Measurements from ENCODE around the gene PDZRN3.

- no peak for TF ChIP-seq CTCF (IDR thresholded peaks at IDR 0.05)
- TF ChIP-seq EP300 (IDR thresholded peaks at IDR 0.05) = no peak
- TF ChIP-seq POLR2AphosphoS5 (IDR thresholded peaks at IDR 0.05) = no peak
These were observed 239.2 kb downstream of the PDZRN3 start for GRCh38 chr3:73385568-73385967.
